Cardiac septum (tissue), 1 donor: ENCODE data around the gene TMEM119. TPM values are rescaled to one million over a fixed set of nuclear protein-coding genes. Genes with fewer than 3 reads are reported as not detected.

Source experiments
- DNase-seq: peaks from one replicate; pipeline ENCODE4 v3.0.0-alpha.2; 2020; ENCODE audit warnings: low spot score
- intact Hi-C: fragments of 100-400 bp; cut with DNase I; formaldehyde crosslinking; loops from one replicate; pipeline ENCODE4 v1.14.0; 2022
- total RNA-seq: library from RNA; stranded (reverse); fragmentation: NEBNext Ultra II Directional; extraction: Animal tissue kit (Norgen Biotek cat#: 25700); gene quantifications from one replicate; pipeline ENCODE4 v1.2.1, GENCODE V29; 2021
- donor health status: DM: no; HTN: no; CAD: no.

Gene TMEM119
- total RNA-seq, 1 donor from 2014 or later: 3.4 TPM

GRCh38 chr12:108605000-108605689 lies 7.3 kb upstream of the TMEM119 start:
- intact Hi-C loops: no loop called here

GRCh38 chr12:108604208-108604941 lies 6.5 kb upstream of the TMEM119 start:
- DNase-seq: no peak
- intact Hi-C loops: no loop called here

More at GRCh38 chr12:108605000-108605689, 7.3 kb upstream of the TMEM119 start:
- DNase-seq: no peak

DNA sequence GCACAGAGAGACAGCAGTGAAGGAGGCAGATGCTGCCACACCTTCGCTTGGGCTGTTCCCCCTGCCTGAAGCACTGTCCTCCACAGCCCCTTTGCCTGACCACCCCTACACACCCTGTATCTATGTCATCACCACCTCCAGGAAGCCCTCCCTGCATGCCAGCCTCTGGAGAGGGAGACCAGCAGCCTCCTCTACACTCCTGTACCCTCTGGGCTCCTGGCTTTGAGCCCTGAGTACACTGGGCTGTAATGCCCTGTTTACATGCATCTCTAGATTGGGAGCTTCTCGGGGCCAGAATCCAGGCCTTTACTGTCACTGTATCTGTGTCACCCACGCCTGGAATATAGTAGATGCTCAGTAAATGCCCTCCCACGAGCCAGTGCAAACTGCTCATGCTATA lies 5.9 kb upstream of the TMEM119 start:
- DNase-seq: no peak
- intact Hi-C loops: no loop called here

DNA sequence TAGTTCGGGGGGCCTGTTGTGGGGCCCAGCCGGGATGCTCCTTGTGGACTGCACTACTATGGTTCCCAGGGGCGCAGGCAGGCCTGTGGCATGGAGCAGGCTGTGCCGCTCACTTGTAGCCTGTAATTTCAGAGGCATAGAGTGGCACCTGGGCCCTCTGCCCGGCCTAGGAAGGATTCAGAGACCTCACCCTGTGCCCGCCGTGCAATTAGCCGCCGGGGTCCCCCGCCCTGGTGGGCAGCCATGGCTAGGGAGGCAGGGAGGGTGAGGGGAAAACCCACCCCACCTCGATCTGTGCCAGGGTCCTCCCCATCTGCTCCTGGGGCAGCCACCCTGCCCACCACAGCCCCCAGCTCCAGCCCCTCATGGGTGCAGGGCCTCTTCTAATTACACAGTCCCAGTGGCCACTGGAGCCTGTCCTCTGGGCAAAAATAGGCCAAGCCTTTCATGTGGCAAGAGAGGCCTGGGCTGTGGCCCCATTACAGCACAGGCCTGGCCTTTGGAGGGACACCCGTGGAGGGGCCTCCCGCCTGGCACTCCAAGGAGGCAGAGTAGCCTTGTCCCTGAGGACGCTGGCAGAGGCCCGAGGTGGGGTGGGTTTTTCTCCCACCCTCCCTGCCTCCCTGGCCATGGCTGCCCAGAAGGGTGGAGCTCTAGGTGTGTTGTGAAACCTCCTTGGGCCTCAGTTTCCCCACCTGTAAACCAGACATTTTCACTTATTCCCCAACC lies 5.3 kb upstream of the TMEM119 start:
- intact Hi-C loops: no loop called here
- DNase-seq: no peak

- intact Hi-C loops: no loop called here
- DNase-seq: no peak
Measured at GRCh38 chr12:108602209-108602705, 4.4 kb upstream of the TMEM119 start.

GRCh38 chr12:108600702-108601007 lies 2.8 kb upstream of the TMEM119 start:
- DNase-seq: no peak
- intact Hi-C loops: no loop called here

DNA sequence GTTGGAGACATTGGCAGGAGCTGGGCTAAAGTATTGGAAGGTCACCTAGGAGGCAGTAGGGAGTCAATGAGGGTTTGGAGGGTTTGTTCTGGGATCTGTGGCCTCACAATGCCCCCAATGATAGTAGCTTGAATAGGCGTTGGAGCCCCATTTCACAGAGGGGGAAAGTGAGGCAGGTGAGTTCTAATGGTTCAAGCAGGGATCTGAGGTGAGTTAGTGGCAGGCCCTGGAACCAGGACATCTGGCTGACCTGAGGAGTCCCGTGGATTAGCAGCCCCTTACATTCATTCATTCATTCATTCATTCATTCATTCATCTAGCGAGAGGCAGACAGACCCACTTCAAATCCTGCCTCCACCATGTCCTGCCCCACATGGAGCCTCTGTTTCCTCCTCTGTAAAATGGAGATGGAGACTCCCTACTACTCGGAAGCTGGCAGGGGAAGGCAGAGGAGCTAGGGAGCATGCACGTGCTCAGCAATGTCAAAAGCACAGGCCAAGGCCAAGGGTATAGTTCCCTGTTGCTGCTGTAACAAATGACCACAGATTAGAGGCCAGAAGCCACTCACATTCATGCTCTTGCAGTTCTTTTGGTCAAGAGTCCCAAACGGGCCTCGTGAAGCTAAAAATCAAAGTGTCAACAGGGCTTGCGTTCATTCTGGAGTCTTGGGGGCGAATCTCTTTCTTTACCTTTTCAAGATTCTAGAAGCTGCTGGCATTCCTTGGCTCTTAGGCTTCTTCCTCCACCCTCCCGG lies 2.2 kb upstream of the TMEM119 start:
- intact Hi-C loops: no loop called here

DNA sequence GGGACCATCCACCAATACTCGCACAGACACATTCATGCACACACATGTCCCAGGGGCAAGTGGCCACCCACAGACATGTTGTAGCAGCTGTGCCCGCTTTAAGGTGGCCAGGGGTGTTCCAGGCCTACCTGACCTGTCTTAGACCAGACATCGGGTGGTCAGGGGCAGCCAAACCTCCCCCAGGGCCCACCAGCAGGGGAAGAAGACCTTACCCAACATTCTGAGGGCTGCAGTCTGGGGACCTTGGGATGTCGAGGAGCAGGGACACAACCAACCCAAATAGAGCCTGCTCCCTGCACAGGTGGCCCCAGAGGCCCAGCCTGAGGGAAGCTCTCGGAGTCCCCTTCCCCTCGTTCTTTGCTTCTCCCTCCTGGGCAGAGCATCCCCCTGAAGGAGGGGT lies 1.7 kb upstream of the TMEM119 start:
- no peak for DNase-seq
- intact Hi-C loops: no loop called here

More for the DNA sequence above, 2.2 kb upstream of the TMEM119 start:
- DNase-seq: no peak

- intact Hi-C loops: no loop called here
- no peak for DNase-seq
Measured at GRCh38 chr12:108598553-108599250, 818 bp upstream of the TMEM119 start.

DNA sequence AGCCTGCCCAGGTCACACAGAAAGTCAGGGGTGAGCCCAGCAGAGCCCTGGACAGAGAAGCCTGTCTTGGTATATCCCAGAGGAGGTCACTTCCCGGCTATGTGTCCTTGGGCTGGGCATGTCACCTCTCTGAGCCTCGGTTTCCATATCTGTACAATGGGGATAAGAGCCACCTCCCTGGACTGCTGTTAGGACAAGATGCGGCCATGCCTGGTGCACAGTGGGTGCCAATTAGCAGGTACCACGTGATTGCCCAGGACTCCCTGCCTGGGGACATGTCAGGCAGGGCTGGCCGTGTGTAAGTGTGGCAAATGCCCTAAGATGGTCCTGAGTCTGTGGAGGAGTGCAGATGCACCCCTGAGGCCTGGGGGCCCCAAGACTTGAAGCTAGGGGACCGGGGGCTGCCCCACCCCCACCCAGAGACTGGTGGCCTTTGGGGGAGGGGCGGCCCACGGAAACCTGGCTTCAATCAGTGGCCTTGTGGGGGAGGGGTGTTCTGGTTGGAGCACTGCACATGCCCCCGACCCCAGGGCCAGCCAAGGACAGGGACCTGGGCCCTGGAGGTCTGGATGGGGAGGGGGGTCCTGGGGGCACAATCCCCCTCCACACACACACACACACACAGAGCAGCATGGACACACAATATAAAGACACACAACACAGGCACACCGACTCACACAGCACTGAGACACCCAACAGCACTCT lies 878 bp downstream of the TMEM119 start:
- intact Hi-C loops: no loop called here
- DNase-seq: no peak

GRCh38 chr12:108595711-108596647 lies 1.9 kb downstream of the TMEM119 start:
- intact Hi-C loops: no loop called here
- DNase-seq: no peak

GRCh38 chr12:108594960-108595710 lies 2.7 kb downstream of the TMEM119 start:
- intact Hi-C loops: no loop called here
- DNase-seq: no peak

DNA sequence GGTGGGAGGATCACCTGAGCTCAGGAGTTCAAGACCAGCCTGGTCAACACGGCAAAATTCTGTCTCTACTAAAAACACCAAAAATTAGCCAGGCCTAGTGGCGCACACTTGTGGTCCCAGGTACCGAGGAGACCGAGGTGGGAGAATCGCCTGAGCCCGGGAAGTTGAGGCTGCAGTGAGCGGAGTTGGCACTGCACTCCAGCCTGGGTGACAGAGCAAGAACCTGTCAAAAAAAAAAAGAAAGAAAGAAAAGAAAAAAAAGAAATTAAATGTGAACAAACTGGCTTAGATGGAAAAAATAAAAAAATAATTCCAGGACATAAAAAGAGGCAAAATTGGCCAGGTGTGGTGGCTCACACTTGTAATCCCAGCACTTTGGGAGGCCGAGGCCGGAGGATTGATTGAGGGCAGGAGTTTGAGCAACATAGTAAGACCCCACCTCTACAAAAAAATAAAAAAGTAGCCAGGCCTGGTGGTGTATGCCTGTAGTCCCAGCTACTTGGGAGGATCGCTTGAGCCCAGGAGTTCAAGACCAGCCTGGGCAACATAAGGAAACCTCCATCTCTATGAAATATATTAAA lies 3.5 kb downstream of the TMEM119 start:
- intact Hi-C loops: no loop called here
- no peak for DNase-seq

DNA sequence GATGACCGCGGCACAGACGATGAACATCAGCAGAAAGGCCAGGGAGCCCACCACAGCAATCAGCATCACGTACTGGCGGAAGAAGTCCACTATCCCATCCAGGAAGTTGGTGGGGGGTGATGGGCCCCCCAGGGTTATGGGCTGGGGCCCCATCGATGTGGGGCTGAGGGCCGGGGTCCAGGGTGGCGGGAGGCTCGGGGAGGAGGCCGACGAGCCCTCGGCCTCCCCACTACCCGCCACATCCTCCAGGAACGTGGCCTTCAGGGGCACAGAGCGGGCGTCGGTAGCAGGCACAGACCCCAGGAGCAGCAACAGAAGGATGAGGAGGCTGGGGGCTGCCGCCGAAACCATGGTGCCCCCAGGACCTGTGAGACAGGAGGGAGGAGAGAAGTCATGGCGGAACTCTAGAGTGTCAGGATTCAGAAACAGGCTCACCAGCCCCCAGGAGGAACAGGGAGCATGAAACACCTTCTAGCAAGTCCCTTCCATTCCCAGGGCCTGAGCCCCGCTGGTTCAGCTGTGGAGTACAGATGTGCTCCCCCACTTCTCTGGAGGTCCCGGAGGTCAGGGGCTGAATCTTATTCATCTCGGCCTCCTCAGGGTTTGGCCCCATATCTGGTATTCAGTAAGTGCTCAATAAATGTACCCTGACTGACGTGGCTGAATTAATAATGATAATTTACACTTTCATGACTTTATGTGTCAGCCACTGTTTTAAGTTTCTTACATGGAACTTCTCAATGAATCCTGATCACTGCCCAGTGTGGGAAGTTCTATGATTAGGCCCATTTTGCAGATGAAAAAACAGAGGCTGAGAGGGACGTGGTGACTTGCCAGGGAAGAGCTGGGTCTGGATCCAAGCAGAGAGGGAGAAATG lies 5.6 kb downstream of the TMEM119 start:
- DNase-seq: no peak
- intact Hi-C loops: no loop called here

GRCh38 chr12:108591267-108591980 lies 6.5 kb downstream of the TMEM119 start:
- no peak for DNase-seq
- intact Hi-C loops: no loop called here
